ENCODE results near the gene CTNNA1. TPM values are rescaled to one million over a fixed set of nuclear protein-coding genes. Genes with fewer than 3 reads are reported as not detected.
A peak's percentile ranks its signal among the peaks of the same experiment; 100 is the strongest.

CTNNA1 gene
- total RNA-seq, 2 donors from 2014 or later, result 266 to 322 TPM

DNA sequence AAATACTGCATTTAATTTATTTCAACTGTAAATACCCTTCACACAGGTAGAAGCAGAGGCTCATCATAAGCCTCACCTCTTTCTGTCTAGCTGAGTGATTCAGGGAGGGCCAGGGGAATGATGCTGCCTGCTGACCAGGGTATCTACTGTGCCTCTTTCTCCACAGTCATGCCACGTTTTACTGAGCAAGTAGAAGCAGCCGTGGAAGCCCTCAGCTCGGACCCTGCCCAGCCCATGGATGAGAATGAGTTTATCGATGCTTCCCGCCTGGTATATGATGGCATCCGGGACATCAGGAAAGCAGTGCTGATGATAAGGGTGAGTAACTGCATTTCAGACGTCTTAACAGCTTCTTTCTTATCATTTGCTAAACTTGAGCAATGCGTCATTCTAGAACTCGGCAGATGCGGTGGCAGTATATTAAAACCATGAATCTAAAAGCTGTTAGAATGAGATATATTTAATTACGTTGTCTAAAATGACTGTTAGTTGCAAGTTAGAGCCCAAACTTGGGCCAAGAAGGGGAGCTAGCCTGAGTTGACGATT lies 171.9 kb downstream of the CTNNA1 start:
- Histone ChIP-seq H3K36me3 (peaks cover 30% of the 10 kb centered on the region), H3K4me3 (no peak overlapping the region), H3K27ac (no peak overlapping the region), H3K27me3 (replicated peaks; ENCODE audit: insufficient read depth) (no peaks in the 10 kb centered on the region), H3K4me1 (ENCODE audit: control insufficient read depth in 1 of 2, low read depth in 2 of 2) (peaks cover 19 to 48% of the 10 kb centered on the region in 2 donors), H3K9me3 (no peaks in the 10 kb centered on the region)
- TF ChIP-seq, protein P1, sequence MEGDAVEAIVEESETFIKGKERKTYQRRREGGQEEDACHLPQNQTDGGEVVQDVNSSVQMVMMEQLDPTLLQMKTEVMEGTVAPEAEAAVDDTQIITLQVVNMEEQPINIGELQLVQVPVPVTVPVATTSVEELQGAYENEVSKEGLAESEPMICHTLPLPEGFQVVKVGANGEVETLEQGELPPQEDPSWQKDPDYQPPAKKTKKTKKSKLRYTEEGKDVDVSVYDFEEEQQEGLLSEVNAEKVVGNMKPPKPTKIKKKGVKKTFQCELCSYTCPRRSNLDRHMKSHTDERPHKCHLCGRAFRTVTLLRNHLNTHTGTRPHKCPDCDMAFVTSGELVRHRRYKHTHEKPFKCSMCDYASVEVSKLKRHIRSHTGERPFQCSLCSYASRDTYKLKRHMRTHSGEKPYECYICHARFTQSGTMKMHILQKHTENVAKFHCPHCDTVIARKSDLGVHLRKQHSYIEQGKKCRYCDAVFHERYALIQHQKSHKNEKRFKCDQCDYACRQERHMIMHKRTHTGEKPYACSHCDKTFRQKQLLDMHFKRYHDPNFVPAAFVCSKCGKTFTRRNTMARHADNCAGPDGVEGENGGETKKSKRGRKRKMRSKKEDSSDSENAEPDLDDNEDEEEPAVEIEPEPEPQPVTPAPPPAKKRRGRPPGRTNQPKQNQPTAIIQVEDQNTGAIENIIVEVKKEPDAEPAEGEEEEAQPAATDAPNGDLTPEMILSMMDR (IDR thresholded peaks at IDR 0.05), result no peak
- ATAC-seq (ENCODE audit: insufficient number of reproducible peaks, low FRiP score, low read depth), result no peak
- DNase-seq (ENCODE audit: low spot score), result no peak

DNA sequence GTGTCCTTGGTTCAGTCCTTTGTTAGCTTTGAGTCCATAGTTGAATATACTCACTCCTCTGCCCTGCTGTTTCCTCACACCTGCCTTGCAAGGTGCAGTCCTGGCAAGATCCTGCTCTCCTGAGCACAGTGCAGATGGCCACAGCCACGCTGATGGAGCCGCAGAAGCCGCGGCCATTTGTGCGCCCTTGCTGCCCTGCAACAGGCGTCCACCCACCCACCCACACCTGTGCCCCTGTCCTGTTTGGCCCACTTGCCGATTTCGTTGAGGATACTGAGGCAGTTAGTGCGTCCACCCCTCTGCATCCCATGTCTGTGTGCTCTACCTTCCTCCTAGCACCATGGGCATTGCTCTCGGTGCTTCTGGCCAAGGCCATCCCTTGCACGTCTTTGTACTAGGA lies 173.0 kb downstream of the CTNNA1 start:
- Histone ChIP-seq H3K4me1 (ENCODE audit: control insufficient read depth in 1 of 2, low read depth in 2 of 2) (peaks cover 19 to 44% of the 10 kb centered on the region in 2 donors), H3K36me3 (peaks cover 41% of the 10 kb centered on the region), H3K4me3 (no peak overlapping the region), H3K9me3 (no peaks in the 10 kb centered on the region), H3K27ac (peak overlapping the region; percentile 58 to 66), H3K27me3 (replicated peaks; ENCODE audit: insufficient read depth) (no peaks in the 10 kb centered on the region)
- ATAC-seq (ENCODE audit: insufficient number of reproducible peaks, low FRiP score, low read depth) (no peak), DNase-seq (ENCODE audit: low spot score) (no peak)
- TF ChIP-seq, protein P1 (IDR thresholded peaks at IDR 0.05), result no peak

DNA sequence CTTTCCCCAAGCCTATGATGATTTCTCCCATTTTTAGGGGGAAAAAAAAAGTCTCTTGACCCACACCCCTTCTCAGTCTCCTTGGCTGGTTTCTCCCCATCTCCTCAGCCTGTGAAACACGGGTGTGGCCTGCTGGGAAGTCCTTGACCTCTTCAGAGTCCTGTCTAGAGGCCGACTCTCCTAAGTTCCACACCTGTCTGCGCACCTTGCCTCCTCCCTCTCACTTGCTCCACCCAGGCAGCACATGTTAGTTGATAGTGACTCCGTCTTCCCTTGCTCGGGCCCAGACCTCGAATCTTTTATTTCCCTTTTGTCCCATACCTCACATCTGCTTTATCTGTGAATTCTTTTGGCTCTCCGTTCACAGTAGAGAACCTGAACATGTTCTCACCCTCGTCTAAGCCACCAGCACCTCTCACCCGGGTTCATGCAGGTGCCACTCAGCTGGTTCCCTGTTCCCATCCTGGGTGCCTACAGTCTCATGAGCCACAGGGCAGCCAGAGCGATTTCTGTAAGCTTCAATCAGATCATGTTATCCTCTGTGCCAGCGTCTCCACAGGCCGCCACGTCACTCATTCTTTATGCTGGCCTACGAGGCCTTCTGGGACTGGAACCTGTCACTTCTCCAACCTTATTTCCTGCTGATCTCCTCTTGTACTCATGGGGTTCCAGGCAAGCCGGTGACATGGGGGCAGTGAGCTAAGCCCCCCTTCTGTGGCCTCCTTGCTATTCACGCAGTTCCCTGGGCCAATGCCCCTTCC lies 173.6 kb downstream of the CTNNA1 start:
- Histone ChIP-seq H3K4me3 (no peak overlapping the region), H3K4me1 (ENCODE audit: control insufficient read depth in 1 of 2, low read depth in 2 of 2) (peaks cover 19 to 38% of the 10 kb centered on the region in 2 donors), H3K9me3 (no peaks in the 10 kb centered on the region), H3K27me3 (replicated peaks; ENCODE audit: insufficient read depth) (no peaks in the 10 kb centered on the region), H3K27ac (peak overlapping the region; percentile 58 to 66), H3K36me3 (peaks cover 47% of the 10 kb centered on the region)
- no peak for DNase-seq (ENCODE audit: low spot score)
- no peak for ATAC-seq (ENCODE audit: insufficient number of reproducible peaks, low FRiP score, low read depth)
- TF ChIP-seq, protein P1 (IDR thresholded peaks at IDR 0.05), result no peak

DNA sequence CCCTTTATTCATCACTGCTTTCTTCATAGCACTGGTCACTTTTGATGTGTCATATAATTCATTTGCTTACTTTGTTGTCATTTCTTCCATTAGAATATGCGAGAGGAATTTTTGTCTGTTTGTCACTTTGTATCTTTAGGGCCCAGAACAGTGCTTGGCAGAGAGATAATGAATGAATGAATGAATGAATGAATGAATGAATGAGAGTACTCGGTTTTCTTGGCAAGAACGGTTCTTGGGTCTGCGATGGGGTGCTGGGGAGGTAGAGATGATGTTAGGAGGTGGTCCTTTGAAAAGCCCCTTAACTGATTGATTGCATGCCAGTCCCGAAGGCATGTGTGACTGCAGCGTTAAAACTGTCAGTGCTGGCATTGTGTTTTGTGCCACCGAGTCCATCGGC lies 174.3 kb downstream of the CTNNA1 start:
- DNase-seq (ENCODE audit: low spot score), result no peak
- Histone ChIP-seq H3K9me3 (no peaks in the 10 kb centered on the region), H3K4me3 (no peak overlapping the region), H3K27ac (peak overlapping the region; percentile 58 to 66), H3K36me3 (peaks cover 54% of the 10 kb centered on the region), H3K4me1 (ENCODE audit: control insufficient read depth in 1 of 2, low read depth in 2 of 2) (peaks cover 17 to 37% of the 10 kb centered on the region in 2 donors), H3K27me3 (replicated peaks; ENCODE audit: insufficient read depth) (no peaks in the 10 kb centered on the region)
- no peak for ATAC-seq (ENCODE audit: insufficient number of reproducible peaks, low FRiP score, low read depth)
- TF ChIP-seq, protein P1 (IDR thresholded peaks at IDR 0.05), result no peak

DNA sequence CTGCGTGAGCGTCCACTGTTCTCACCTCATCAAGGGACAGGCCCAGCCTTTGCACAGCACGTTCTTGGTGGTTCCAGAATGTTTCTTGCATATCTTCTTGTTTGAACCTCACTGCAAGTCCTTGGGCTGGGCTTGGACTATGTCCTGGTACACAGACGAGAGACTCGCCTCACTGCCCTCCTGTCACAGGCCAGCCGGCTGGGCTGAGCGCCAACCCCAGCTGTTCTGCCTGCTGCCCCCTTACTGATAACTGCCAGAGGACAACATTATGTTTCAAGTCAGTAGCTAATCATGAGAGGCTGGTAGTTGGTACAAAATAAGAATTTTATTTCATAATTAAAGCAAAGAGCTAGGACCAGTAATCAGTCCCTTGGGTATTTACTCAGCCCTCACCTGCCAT lies 174.8 kb downstream of the CTNNA1 start:
- Histone ChIP-seq H3K36me3 (peaks cover 58% of the 10 kb centered on the region), H3K4me3 (no peak overlapping the region), H3K9me3 (no peaks in the 10 kb centered on the region), H3K4me1 (ENCODE audit: control insufficient read depth in 1 of 2, low read depth in 2 of 2) (peaks cover 15 to 33% of the 10 kb centered on the region in 2 donors), H3K27me3 (replicated peaks; ENCODE audit: insufficient read depth) (no peaks in the 10 kb centered on the region), H3K27ac (peak overlapping the region; percentile 58 to 66)
- no peak for ATAC-seq (ENCODE audit: insufficient number of reproducible peaks, low FRiP score, low read depth)
- TF ChIP-seq, protein P1 (IDR thresholded peaks at IDR 0.05), result no peak
- no peak for DNase-seq (ENCODE audit: low spot score)

Measured in thoracic aorta (tissue), 2 donors.